ENCODE data around the gene LDB3. TPM values are rescaled to one million over a fixed set of nuclear protein-coding genes. Genes with fewer than 3 reads are reported as not detected.

The LDB3 gene
- total RNA-seq, 1 experiment from 2014 or later, result 0.20 TPM

DNA sequence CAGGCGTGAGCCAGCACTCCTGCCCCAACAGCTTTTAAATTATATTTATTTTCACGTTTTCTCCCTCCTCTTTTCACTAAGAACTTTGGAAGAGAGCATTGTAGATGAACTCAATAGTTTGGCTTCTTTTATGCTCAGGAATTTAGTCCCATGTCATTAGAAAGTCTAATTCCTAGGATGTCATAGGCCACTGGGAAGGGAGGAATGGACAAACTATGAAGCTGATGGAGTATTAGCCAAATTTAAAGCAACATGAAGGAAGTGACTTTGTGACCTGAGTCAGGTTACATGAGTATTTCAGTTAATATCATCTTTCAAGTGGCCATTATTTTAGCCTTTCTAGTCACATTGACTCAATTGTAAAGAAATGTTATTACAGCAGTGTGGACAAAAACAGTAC is 32.0 kb upstream of the LDB3 start:
- no peak overlapping the region for H3K4me2 ChIP-seq (ENCODE audit: low read length)
- no peaks in the 10 kb centered on the region for H3K79me2 ChIP-seq (ENCODE audit: insufficient read depth, low read length)
- BruUV-seq (replicated peaks), result no TSS peak
- peaks cover 6 to 10% of the 10 kb centered on the region in 2 experiments; a peak in 3 of 4 replicates for H3K4me1 ChIP-seq (ENCODE audit: control insufficient read depth in 1 of 2, insufficient read depth in 2 of 2, low read length in 2 of 2)
- intact Hi-C loops (cut with micrococcal nuclease), result no loop called here
- H3K4me3 ChIP-seq (replicated peaks in 1 of 2; ENCODE audit: low read depth in 1 of 2, low read length in 2 of 2), result no peak overlapping the region
- ATAC-seq (no peak), DNase-seq (ENCODE audit: low read depth, low spot score) (no peak)
- 0 out of 2 replicates have a peak, but pooled peaks cover 6% of the 10 kb centered on the region for H3K27me3 ChIP-seq (ENCODE audit: insufficient read depth, low read length)
- no peak for TF ChIP-seq POLR2AphosphoS5 (IDR thresholded peaks at IDR 0.05; ENCODE audit: low read depth, low read length)
- TF ChIP-seq POLR2A (IDR thresholded peaks at IDR 0.05; ENCODE audit: borderline replicate concordance, extremely low read depth, insufficient read depth, insufficient read length), result no peak
- no peak for TF ChIP-seq CEBPB (IDR thresholded peaks at IDR 0.05; ENCODE audit: low read depth)
- TF ChIP-seq, protein P1, sequence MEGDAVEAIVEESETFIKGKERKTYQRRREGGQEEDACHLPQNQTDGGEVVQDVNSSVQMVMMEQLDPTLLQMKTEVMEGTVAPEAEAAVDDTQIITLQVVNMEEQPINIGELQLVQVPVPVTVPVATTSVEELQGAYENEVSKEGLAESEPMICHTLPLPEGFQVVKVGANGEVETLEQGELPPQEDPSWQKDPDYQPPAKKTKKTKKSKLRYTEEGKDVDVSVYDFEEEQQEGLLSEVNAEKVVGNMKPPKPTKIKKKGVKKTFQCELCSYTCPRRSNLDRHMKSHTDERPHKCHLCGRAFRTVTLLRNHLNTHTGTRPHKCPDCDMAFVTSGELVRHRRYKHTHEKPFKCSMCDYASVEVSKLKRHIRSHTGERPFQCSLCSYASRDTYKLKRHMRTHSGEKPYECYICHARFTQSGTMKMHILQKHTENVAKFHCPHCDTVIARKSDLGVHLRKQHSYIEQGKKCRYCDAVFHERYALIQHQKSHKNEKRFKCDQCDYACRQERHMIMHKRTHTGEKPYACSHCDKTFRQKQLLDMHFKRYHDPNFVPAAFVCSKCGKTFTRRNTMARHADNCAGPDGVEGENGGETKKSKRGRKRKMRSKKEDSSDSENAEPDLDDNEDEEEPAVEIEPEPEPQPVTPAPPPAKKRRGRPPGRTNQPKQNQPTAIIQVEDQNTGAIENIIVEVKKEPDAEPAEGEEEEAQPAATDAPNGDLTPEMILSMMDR (IDR thresholded peaks at IDR 0.05 in 2 of 3, conservative IDR thresholded peaks at IDR 0.05 in 1 of 3; ENCODE audit: borderline replicate concordance in 1 of 3, insufficient read depth in 1 of 3, low read depth in 2 of 3, low read length in 2 of 3), result no peak
- TF ChIP-seq TCF7L2 (IDR thresholded peaks at IDR 0.05; ENCODE audit: borderline replicate concordance, extremely low read depth, insufficient read depth, insufficient read length), result no peak
- no peak for TF ChIP-seq SRF (IDR thresholded peaks at IDR 0.05; ENCODE audit: low read depth)
- no peak for TF ChIP-seq EGR1 (IDR thresholded peaks at IDR 0.05; ENCODE audit: low read depth)
- no peak for TF ChIP-seq EZH2 (IDR thresholded peaks at IDR 0.05)
- no peak for TF ChIP-seq SIN3A (IDR thresholded peaks at IDR 0.05; ENCODE audit: low read depth)
- no peak for TF ChIP-seq YY1 (IDR thresholded peaks at IDR 0.05; ENCODE audit: extremely low read depth, insufficient replicate concordance, low read depth, low read length)
- TF ChIP-seq EZH2phosphoT487 (IDR thresholded peaks at IDR 0.05; ENCODE audit: borderline replicate concordance), result no peak
- TF ChIP-seq SP1 (IDR thresholded peaks at IDR 0.05; ENCODE audit: low read depth), result no peak
- no peak for TF ChIP-seq ZNF274 (IDR thresholded peaks at IDR 0.05; ENCODE audit: low read depth, low read length)
- TF ChIP-seq, protein P2, sequence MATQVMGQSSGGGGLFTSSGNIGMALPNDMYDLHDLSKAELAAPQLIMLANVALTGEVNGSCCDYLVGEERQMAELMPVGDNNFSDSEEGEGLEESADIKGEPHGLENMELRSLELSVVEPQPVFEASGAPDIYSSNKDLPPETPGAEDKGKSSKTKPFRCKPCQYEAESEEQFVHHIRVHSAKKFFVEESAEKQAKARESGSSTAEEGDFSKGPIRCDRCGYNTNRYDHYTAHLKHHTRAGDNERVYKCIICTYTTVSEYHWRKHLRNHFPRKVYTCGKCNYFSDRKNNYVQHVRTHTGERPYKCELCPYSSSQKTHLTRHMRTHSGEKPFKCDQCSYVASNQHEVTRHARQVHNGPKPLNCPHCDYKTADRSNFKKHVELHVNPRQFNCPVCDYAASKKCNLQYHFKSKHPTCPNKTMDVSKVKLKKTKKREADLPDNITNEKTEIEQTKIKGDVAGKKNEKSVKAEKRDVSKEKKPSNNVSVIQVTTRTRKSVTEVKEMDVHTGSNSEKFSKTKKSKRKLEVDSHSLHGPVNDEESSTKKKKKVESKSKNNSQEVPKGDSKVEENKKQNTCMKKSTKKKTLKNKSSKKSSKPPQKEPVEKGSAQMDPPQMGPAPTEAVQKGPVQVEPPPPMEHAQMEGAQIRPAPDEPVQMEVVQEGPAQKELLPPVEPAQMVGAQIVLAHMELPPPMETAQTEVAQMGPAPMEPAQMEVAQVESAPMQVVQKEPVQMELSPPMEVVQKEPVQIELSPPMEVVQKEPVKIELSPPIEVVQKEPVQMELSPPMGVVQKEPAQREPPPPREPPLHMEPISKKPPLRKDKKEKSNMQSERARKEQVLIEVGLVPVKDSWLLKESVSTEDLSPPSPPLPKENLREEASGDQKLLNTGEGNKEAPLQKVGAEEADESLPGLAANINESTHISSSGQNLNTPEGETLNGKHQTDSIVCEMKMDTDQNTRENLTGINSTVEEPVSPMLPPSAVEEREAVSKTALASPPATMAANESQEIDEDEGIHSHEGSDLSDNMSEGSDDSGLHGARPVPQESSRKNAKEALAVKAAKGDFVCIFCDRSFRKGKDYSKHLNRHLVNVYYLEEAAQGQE (IDR thresholded peaks at IDR 0.05; ENCODE audit: low read depth), result no peak
- no peak for TF ChIP-seq CBX3 (IDR thresholded peaks at IDR 0.05; ENCODE audit: low read depth)
- ChIA-PET POLR2A (no interaction called here), CTCF (no interaction called here), RAD21 (ENCODE audit: low non-redundant PET in 1 of 2, low total read pairs in 2 of 2, uncharacterized antibody in 2 of 2, unreplicated experiment in 2 of 2) (no interaction called here)
- H3K27ac ChIP-seq (ENCODE audit: low read depth, low read length), result no peak overlapping the region
- no peaks in the 10 kb centered on the region for H3K9me3 ChIP-seq (ENCODE audit: control insufficient read depth in 1 of 2, insufficient read depth in 1 of 2, low read depth in 1 of 2, low read length in 2 of 2)
- no peaks in the 10 kb centered on the region for H4K20me1 ChIP-seq (ENCODE audit: insufficient read depth)
- no peak overlapping the region for H3K9ac ChIP-seq (ENCODE audit: low read length)
- H2AFZ ChIP-seq (ENCODE audit: low read depth, low read length, poor library complexity, severe bottlenecking), result no peak overlapping the region
- H3K9me2 ChIP-seq (ENCODE audit: insufficient read depth), result no peaks in the 10 kb centered on the region
- H3K36me3 ChIP-seq (ENCODE audit: control insufficient read depth in 1 of 2, insufficient read depth in 2 of 2, low read length in 2 of 2), result no peaks in the 10 kb centered on the region

Measured in HCT116 (cell line).